ENCODE results near the gene CT47B1. TPM values are rescaled to one million over a fixed set of nuclear protein-coding genes. Genes with fewer than 3 reads are reported as not detected.

The CT47B1 gene
- total RNA-seq, 4 donors from 2014 or later, result not detected

GRCh38 chrX:120825146-120825545, 50.5 kb downstream of the CT47B1 start:
- no peak for DNase-seq
- no peak overlapping the region for H3K4me3 ChIP-seq (replicated peaks in 1 of 3)

GRCh38 chrX:120824021-120824420, 51.6 kb downstream of the CT47B1 start:
- no peaks in the 10 kb centered on the region for H3K36me3 ChIP-seq
- H3K9me3 ChIP-seq, result no peaks in the 10 kb centered on the region
- no peak overlapping the region for H3K27ac ChIP-seq
- no peak for DNase-seq
- H3K4me3 ChIP-seq (replicated peaks in 1 of 3), result no peak overlapping the region
- no peaks in the 10 kb centered on the region for H3K27me3 ChIP-seq
- H3K4me1 ChIP-seq, result no peaks in the 10 kb centered on the region
- intact Hi-C loops (cut with DNase I), result no loop called here
- WGBS, 2 donors, result 88 to 91% methylated on average over 1 of the region's 1 CpG
- no peak for TF ChIP-seq CTCF (IDR thresholded peaks at IDR 0.05)
- no peak for TF ChIP-seq POLR2A (IDR thresholded peaks at IDR 0.05)

More at GRCh38 chrX:120825146-120825545, 50.5 kb downstream of the CT47B1 start:
- 67% methylated on average over 2 of the region's 2 CpGs for WGBS, 2 donors
- TF ChIP-seq POLR2A (IDR thresholded peaks at IDR 0.05), result no peak
- Histone ChIP-seq H3K9me3 (no peaks in the 10 kb centered on the region), H3K36me3 (no peaks in the 10 kb centered on the region), H3K4me1 (no peaks in the 10 kb centered on the region), H3K27me3 (no peaks in the 10 kb centered on the region), H3K27ac (no peak overlapping the region)
- intact Hi-C loops (cut with DNase I), result no loop called here

- DNase-seq, result no peak
- Histone ChIP-seq H3K27me3 (no peaks in the 10 kb centered on the region), H3K4me3 (replicated peaks in 1 of 3) (no peak overlapping the region), H3K27ac (no peak overlapping the region), H3K9me3 (no peaks in the 10 kb centered on the region), H3K4me1 (no peaks in the 10 kb centered on the region), H3K36me3 (no peaks in the 10 kb centered on the region)
- intact Hi-C loops (cut with DNase I), result no loop called here
- TF ChIP-seq CTCF (IDR thresholded peaks at IDR 0.05) (no peak), POLR2A (IDR thresholded peaks at IDR 0.05) (no peak)
These were observed 52.1 kb downstream of the CT47B1 start for GRCh38 chrX:120823556-120823955.

Small RNA genes lying within 50 kb of the gene (small RNA-seq; reads per million reads assigned to genes)
- gene AC008162.1, result not detected

Other genes with a start within 250 kb of the CT47B1 start
- 10 to 100 TPM; 29.3 to 36.3 (median 33.2) TPM for gene C1GALT1C1, start 245.8 kb downstream of the CT47B1 start, total RNA-seq
- not detected for gene CT47A11, start 61.3 kb upstream of the CT47B1 start, total RNA-seq
- not detected for gene CT47A10, start 66.2 kb upstream of the CT47B1 start, total RNA-seq
- not detected for gene CT47A9, start 71.0 kb upstream of the CT47B1 start, total RNA-seq
- not detected for gene CT47A8, start 75.9 kb upstream of the CT47B1 start, total RNA-seq
- gene CT47A7, start 80.7 kb upstream of the CT47B1 start, total RNA-seq, result not detected
- gene CT47A6, start 85.6 kb upstream of the CT47B1 start, total RNA-seq, result not detected
- gene CT47A5, start 90.5 kb upstream of the CT47B1 start, total RNA-seq, result not detected
- not detected for gene CT47A4, start 95.3 kb upstream of the CT47B1 start, total RNA-seq
- not detected for gene CT47A3, start 100.2 kb upstream of the CT47B1 start, total RNA-seq
- gene CT47A2, start 105.1 kb upstream of the CT47B1 start, total RNA-seq, result not detected
- not detected for gene CT47A1, start 109.9 kb upstream of the CT47B1 start, total RNA-seq
- 1 to 10 TPM in 3 of 4 donors, under 1 TPM in 1; 0.50 to 1.6 (median 1.1) TPM for gene GLUD2, start 171.7 kb upstream of the CT47B1 start, total RNA-seq